ENCODE measurements around the gene RAB3A. TPM values are rescaled to one million over a fixed set of nuclear protein-coding genes. Genes with fewer than 3 reads are reported as not detected.

Gene RAB3A, protein sequence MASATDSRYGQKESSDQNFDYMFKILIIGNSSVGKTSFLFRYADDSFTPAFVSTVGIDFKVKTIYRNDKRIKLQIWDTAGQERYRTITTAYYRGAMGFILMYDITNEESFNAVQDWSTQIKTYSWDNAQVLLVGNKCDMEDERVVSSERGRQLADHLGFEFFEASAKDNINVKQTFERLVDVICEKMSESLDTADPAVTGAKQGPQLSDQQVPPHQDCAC
- polyA plus RNA-seq (2013, experiment 1 of 2) = 5.6 TPM
- 5.8 TPM for polyA plus RNA-seq (2013, experiment 2 of 2)

DNA sequence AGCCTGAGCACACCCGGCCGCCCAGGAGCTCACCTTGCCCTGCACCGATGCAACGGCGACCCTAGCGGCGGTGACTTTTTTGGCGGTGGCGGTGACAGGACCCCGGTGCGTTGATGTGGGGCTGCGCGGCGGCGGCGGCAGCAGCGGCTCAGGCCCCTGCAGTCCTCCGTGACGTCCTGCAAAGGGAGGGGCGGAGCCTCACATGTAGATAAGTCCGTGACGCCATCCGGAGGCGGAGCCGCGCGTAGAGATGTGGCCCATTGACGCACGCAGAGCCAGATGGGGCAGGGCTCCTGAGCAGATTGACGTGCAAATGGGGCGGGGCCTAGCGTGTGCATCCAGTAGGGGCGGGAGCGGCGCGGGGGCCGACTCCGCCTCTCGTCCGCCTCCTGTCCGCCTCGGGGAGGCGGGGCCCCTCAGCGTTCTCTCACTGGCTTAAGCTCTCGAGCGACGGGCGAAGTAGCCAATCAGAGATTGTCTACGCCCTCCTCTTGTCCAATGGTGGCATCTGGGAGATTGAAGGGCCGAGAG lies at the start of gene RAB3A:
Gene RAB3A (minus strand): TSS at position 180 of the 531 bp plus-strand sequence. CDS start 1,302 bp downstream, outside the sequence.
- no peaks in the 10 kb centered on the region for H3K27me3 ChIP-seq (ENCODE audit: control insufficient read depth in 1 of 2, insufficient read depth in 1 of 2, low read length in 2 of 2)
- peak; percentile 100 for DNase-seq
- peaks cover 11% of the 10 kb centered on the region for H3K79me1 ChIP-seq (replicated peaks; ENCODE audit: low read length, poor library complexity, severe bottlenecking)
- H2BK5ac ChIP-seq (ENCODE audit: low read depth, low read length, poor library complexity, severe bottlenecking) = peak within 1 kb of the TSS; percentile 61
- peak within 1 kb of the TSS; percentile 96 for H3K9ac ChIP-seq (ENCODE audit: low read length)
- H2BK120ac ChIP-seq (ENCODE audit: low read depth, low read length) = peak within 1 kb of the TSS; percentile 97
- H3K18ac ChIP-seq (ENCODE audit: low read depth in 1 of 2, low read length in 2 of 2) = peak within 1 kb of the TSS; percentile 54 to 80
- peak within 1 kb of the TSS; percentile 43 to 91 for H3K4ac ChIP-seq (ENCODE audit: low read depth in 1 of 2, low read length in 2 of 2)
- H4K8ac ChIP-seq (ENCODE audit: low read length) = peak within 1 kb of the TSS; percentile 88
- WGBS = under 1% methylated on average over 50 of the region's 50 CpGs
- peak within 1 kb of the TSS; percentile 19 for H2AK5ac ChIP-seq (ENCODE audit: low read length, severe bottlenecking)
- H3K27ac ChIP-seq (ENCODE audit: low read length, poor library complexity, severe bottlenecking) = peak within 1 kb of the TSS; percentile 98
- peak within 1 kb of the TSS in 1 of 2 experiments; percentile 52 for H2BK12ac ChIP-seq (ENCODE audit: low read length in 2 of 2)
- H3K9me3 ChIP-seq (ENCODE audit: control insufficient read depth, low read length) = no peaks in the 10 kb centered on the region
- H3K36me3 ChIP-seq (ENCODE audit: control insufficient read depth in 1 of 2, insufficient read depth in 2 of 2, low read depth in 1 of 2, low read length in 2 of 2) = peaks cover 13 to 21% of the 10 kb centered on the region in 2 experiments
- peak within 1 kb of the TSS; percentile 7 for H2AFZ ChIP-seq (ENCODE audit: low read depth, low read length)
- H3K4me1 ChIP-seq (ENCODE audit: control insufficient read depth, insufficient read depth, low read depth, low read length) = peaks cover 17% of the 10 kb centered on the region
- H3K23ac ChIP-seq (ENCODE audit: low read length in 2 of 2) = peak within 1 kb of the TSS in 1 of 2 experiments; percentile 90
- H3K4me3 ChIP-seq (ENCODE audit: insufficient read depth in 1 of 2, low read depth in 1 of 2, low read length in 2 of 2) = peak within 1 kb of the TSS; percentile 75 to 96
- H3K4me2 ChIP-seq (ENCODE audit: low read length, poor library complexity, severe bottlenecking) = peak within 1 kb of the TSS; percentile 94
- H3K14ac ChIP-seq (ENCODE audit: low read length in 2 of 2) = peak within 1 kb of the TSS in 1 of 2 experiments; percentile 95
- peak within 1 kb of the TSS; percentile 71 for H4K91ac ChIP-seq (ENCODE audit: low read length)
- peak within 1 kb of the TSS; percentile 44 for H2BK15ac ChIP-seq (ENCODE audit: low read depth, poor library complexity, severe bottlenecking)

GRCh38 chr19:18253130-18253529 lies 49.3 kb upstream of the RAB3A start:
- Histone ChIP-seq H3K9me3 (ENCODE audit: control insufficient read depth, low read length) (no peaks in the 10 kb centered on the region), H3K27me3 (ENCODE audit: control insufficient read depth in 1 of 2, insufficient read depth in 1 of 2, low read length in 2 of 2) (peaks cover 16 to 22% of the 10 kb centered on the region in 2 experiments), H3K4me1 (ENCODE audit: control insufficient read depth, insufficient read depth, low read depth, low read length) (no peaks in the 10 kb centered on the region), H3K18ac (ENCODE audit: low read depth in 1 of 2, low read length in 2 of 2) (no peak overlapping the region), H2BK120ac (ENCODE audit: low read depth, low read length) (no peak overlapping the region), H3K79me1 (replicated peaks; ENCODE audit: low read length, poor library complexity, severe bottlenecking) (no peaks in the 10 kb centered on the region), H4K91ac (ENCODE audit: low read length) (no peak overlapping the region), H3K4ac (ENCODE audit: low read depth in 1 of 2, low read length in 2 of 2) (no peak overlapping the region), H4K8ac (ENCODE audit: low read length) (no peak overlapping the region), H2BK12ac (ENCODE audit: low read length in 2 of 2) (no peak overlapping the region), H2BK5ac (ENCODE audit: low read depth, low read length, poor library complexity, severe bottlenecking) (no peak overlapping the region), H3K36me3 (ENCODE audit: control insufficient read depth in 1 of 2, insufficient read depth in 2 of 2, low read depth in 1 of 2, low read length in 2 of 2) (peaks cover 0 to 10% of the 10 kb centered on the region in 2 experiments), H3K14ac (ENCODE audit: low read length in 2 of 2) (no peak overlapping the region), H2BK15ac (ENCODE audit: low read depth, poor library complexity, severe bottlenecking) (no peak overlapping the region), H2AFZ (ENCODE audit: low read depth, low read length) (no peak overlapping the region), H3K23ac (ENCODE audit: low read length in 2 of 2) (no peak overlapping the region), H3K9ac (ENCODE audit: low read length) (no peak overlapping the region), H3K27ac (ENCODE audit: low read length, poor library complexity, severe bottlenecking) (no peak overlapping the region), H3K4me2 (ENCODE audit: low read length, poor library complexity, severe bottlenecking) (no peak overlapping the region), H3K4me3 (ENCODE audit: insufficient read depth in 1 of 2, low read depth in 1 of 2, low read length in 2 of 2) (no peak overlapping the region), H2AK5ac (ENCODE audit: low read length, severe bottlenecking) (no peak overlapping the region)
- DNase-seq = no peak
- WGBS = 94% methylated on average over 3 of the region's 4 CpGs

DNA sequence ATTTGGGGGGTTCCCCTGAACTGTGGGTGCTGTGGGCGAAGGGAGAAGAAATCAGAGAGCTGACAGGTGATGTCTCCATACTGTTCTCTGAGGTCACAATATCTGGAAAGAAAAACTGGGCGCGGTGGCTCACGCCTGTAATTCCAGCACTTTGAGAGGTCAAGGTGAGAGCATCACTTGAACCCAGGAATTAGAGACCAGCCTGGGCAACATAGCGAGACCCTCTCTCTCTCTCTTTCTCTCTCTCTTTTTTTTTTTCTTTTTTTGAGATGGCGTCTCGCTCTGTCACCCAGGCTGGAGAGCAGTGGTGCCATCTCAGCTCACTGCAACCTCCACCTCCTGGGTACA lies 48.5 kb upstream of the RAB3A start:
- H3K9ac ChIP-seq (ENCODE audit: low read length) = no peak overlapping the region
- H2AFZ ChIP-seq (ENCODE audit: low read depth, low read length) = no peak overlapping the region
- H3K18ac ChIP-seq (ENCODE audit: low read depth in 1 of 2, low read length in 2 of 2) = no peak overlapping the region
- H2BK120ac ChIP-seq (ENCODE audit: low read depth, low read length) = no peak overlapping the region
- no peak overlapping the region for H3K27ac ChIP-seq (ENCODE audit: low read length, poor library complexity, severe bottlenecking)
- H2BK12ac ChIP-seq (ENCODE audit: low read length in 2 of 2) = no peak overlapping the region
- peaks cover 23 to 26% of the 10 kb centered on the region in 2 experiments for H3K27me3 ChIP-seq (ENCODE audit: control insufficient read depth in 1 of 2, insufficient read depth in 1 of 2, low read length in 2 of 2)
- H3K14ac ChIP-seq (ENCODE audit: low read length in 2 of 2) = no peak overlapping the region
- no peak overlapping the region for H2BK5ac ChIP-seq (ENCODE audit: low read depth, low read length, poor library complexity, severe bottlenecking)
- no peak overlapping the region for H2BK15ac ChIP-seq (ENCODE audit: low read depth, poor library complexity, severe bottlenecking)
- no peak overlapping the region for H3K23ac ChIP-seq (ENCODE audit: low read length in 2 of 2)
- H3K4me3 ChIP-seq (ENCODE audit: insufficient read depth in 1 of 2, low read depth in 1 of 2, low read length in 2 of 2) = no peak overlapping the region
- no peak overlapping the region for H4K8ac ChIP-seq (ENCODE audit: low read length)
- no peak overlapping the region for H3K4ac ChIP-seq (ENCODE audit: low read depth in 1 of 2, low read length in 2 of 2)
- peaks cover 0 to 3% of the 10 kb centered on the region in 2 experiments for H3K36me3 ChIP-seq (ENCODE audit: control insufficient read depth in 1 of 2, insufficient read depth in 2 of 2, low read depth in 1 of 2, low read length in 2 of 2)
- H2AK5ac ChIP-seq (ENCODE audit: low read length, severe bottlenecking) = no peak overlapping the region
- DNase-seq = no peak
- no peaks in the 10 kb centered on the region for H3K9me3 ChIP-seq (ENCODE audit: control insufficient read depth, low read length)
- H3K4me2 ChIP-seq (ENCODE audit: low read length, poor library complexity, severe bottlenecking) = no peak overlapping the region
- no peaks in the 10 kb centered on the region for H3K79me1 ChIP-seq (replicated peaks; ENCODE audit: low read length, poor library complexity, severe bottlenecking)
- H3K4me1 ChIP-seq (ENCODE audit: control insufficient read depth, insufficient read depth, low read depth, low read length) = peaks cover 2% of the 10 kb centered on the region
- 85% methylated on average over 7 of the region's 7 CpGs for WGBS
- no peak overlapping the region for H4K91ac ChIP-seq (ENCODE audit: low read length)

DNA sequence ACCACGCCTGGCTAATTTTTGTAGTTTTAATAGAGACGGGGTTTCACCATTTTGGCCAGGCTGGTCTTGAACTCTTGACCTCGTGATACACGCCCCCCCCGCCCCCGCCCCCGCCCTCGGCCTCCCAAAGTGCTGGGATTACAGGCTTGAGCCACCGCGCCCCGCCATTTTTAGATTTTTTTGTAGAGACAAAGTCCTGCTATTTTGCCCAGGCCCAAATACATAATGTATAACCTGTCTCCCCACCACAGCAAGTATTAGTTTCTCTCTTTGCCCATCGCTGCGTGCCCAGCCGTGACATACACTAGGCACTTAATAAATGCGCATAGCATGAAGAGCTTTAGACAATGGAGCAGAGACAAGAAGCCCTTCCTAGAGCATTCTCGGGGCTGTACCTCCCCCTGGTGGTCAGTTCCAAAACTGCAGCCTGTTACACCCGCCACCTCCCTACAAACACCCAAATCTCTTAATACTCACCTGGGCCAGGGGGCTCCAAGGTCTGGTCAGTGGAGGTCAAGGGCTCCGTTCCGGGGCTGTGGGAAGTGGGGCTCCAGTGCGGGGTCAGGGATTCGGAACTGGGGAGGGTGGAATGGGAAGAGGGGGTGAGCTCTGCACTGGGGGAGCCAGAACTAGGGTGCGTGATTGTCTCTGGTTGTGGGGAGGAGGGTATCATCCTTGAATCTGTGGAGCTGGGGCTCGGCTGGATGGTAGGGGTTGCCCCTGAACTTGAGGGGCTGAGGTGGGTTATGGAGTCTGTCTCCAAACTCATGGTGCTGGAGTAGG lies 47.9 kb upstream of the RAB3A start:
- H3K4ac ChIP-seq (ENCODE audit: low read depth in 1 of 2, low read length in 2 of 2) = no peak overlapping the region
- H3K9me3 ChIP-seq (ENCODE audit: control insufficient read depth, low read length) = no peaks in the 10 kb centered on the region
- peaks cover 2% of the 10 kb centered on the region for H3K4me1 ChIP-seq (ENCODE audit: control insufficient read depth, insufficient read depth, low read depth, low read length)
- no peak overlapping the region for H2AK5ac ChIP-seq (ENCODE audit: low read length, severe bottlenecking)
- WGBS = 29% methylated on average over 14 of the region's 23 CpGs
- H2BK15ac ChIP-seq (ENCODE audit: low read depth, poor library complexity, severe bottlenecking) = no peak overlapping the region
- no peak overlapping the region for H2AFZ ChIP-seq (ENCODE audit: low read depth, low read length)
- H3K9ac ChIP-seq (ENCODE audit: low read length) = no peak overlapping the region
- peaks cover 26 to 28% of the 10 kb centered on the region in 2 experiments for H3K27me3 ChIP-seq (ENCODE audit: control insufficient read depth in 1 of 2, insufficient read depth in 1 of 2, low read length in 2 of 2)
- H3K4me3 ChIP-seq (ENCODE audit: insufficient read depth in 1 of 2, low read depth in 1 of 2, low read length in 2 of 2) = no peak overlapping the region
- no peak overlapping the region for H3K27ac ChIP-seq (ENCODE audit: low read length, poor library complexity, severe bottlenecking)
- H3K14ac ChIP-seq (ENCODE audit: low read length in 2 of 2) = no peak overlapping the region
- H2BK5ac ChIP-seq (ENCODE audit: low read depth, low read length, poor library complexity, severe bottlenecking) = no peak overlapping the region
- no peak overlapping the region for H2BK12ac ChIP-seq (ENCODE audit: low read length in 2 of 2)
- H3K36me3 ChIP-seq (ENCODE audit: control insufficient read depth in 1 of 2, insufficient read depth in 2 of 2, low read depth in 1 of 2, low read length in 2 of 2) = no peaks in the 10 kb centered on the region
- no peak overlapping the region for H3K18ac ChIP-seq (ENCODE audit: low read depth in 1 of 2, low read length in 2 of 2)
- no peak overlapping the region for H2BK120ac ChIP-seq (ENCODE audit: low read depth, low read length)
- no peak overlapping the region for H3K4me2 ChIP-seq (ENCODE audit: low read length, poor library complexity, severe bottlenecking)
- DNase-seq = peak; percentile 73
- no peak overlapping the region for H4K8ac ChIP-seq (ENCODE audit: low read length)
- no peaks in the 10 kb centered on the region for H3K79me1 ChIP-seq (replicated peaks; ENCODE audit: low read length, poor library complexity, severe bottlenecking)
- H4K91ac ChIP-seq (ENCODE audit: low read length) = no peak overlapping the region
- H3K23ac ChIP-seq (ENCODE audit: low read length in 2 of 2) = no peak overlapping the region
